H1 (cell line): ENCODE data around the gene UMODL1. TPM values are rescaled to one million over a fixed set of nuclear protein-coding genes. Genes with fewer than 3 reads are reported as not detected.

Source experiments
- CTCF ChIA-PET: fragments of 300-600 bp; sonication (Branson Sonifier 250); formaldehyde crosslinking; loops from one replicate; lab custom pipeline; 2021; ENCODE audit not compliant: partially characterized antibody; lab: Charles Lee
- POLR2A ChIA-PET: fragments of 300-600 bp; sonication (Branson Sonifier 250); formaldehyde crosslinking; loops from one replicate; lab custom pipeline; 2021; ENCODE audit warnings: inconsistent platforms; ENCODE audit not compliant: partially characterized antibody; lab: Charles Lee
- DNase-seq, 2 experiments: peaks; one replicate each; pipeline versions ENCODE4 v3.0.0 to v3.0.0-alpha.2; 2010 to 2022; ENCODE audit warnings: low spot score in 2 of 2, low read depth in 1 of 2, mixed read lengths in 1 of 2
- FAIRE-seq: peaks from 2 replicates; lab custom pipeline; 2011; peaks lifted over from hg19 to GRCh38; lab: Jason Lieb, UNC
- H2AFZ ChIP-seq: 2 replicates; pipeline ENCODE4 v1.8.1; 2012; ENCODE audit warnings: low read length, inconsistent platforms
- H2AK5ac ChIP-seq: 2 replicates; pipeline ENCODE4 v1.6.1; 2013; ENCODE audit warnings: low read depth, low read length
- H2BK120ac ChIP-seq: replicated peaks from 2 replicates; pipeline ENCODE3; 2013; ENCODE audit warnings: low read depth, low read length, inconsistent platforms
- H2BK12ac ChIP-seq: 2 replicates; pipeline ENCODE4 v1.6.1; 2013; ENCODE audit warnings: low read depth, low read length
- H2BK15ac ChIP-seq: 2 replicates; pipeline ENCODE4 v1.6.1; 2013; ENCODE audit warnings: low read length
- H2BK20ac ChIP-seq: 2 replicates; pipeline ENCODE4 v1.6.1; 2013; ENCODE audit warnings: low read length
- H2BK5ac ChIP-seq: 2 replicates; pipeline ENCODE4 v1.6.1; 2013; ENCODE audit warnings: low read depth, low read length
- H3K14ac ChIP-seq: 2 replicates; pipeline ENCODE4 v1.6.1; 2013; ENCODE audit warnings: inconsistent platforms; ENCODE audit not compliant: insufficient read length
- H3K18ac ChIP-seq: 2 replicates; pipeline ENCODE4 v1.6.1; 2013; ENCODE audit warnings: low read length; ENCODE audit errors: extremely low read depth
- H3K23ac ChIP-seq: 2 replicates; pipeline ENCODE4 v1.6.1; 2013; ENCODE audit warnings: inconsistent platforms; ENCODE audit not compliant: insufficient read length
- H3K23me2 ChIP-seq: 2 replicates; pipeline ENCODE4 v1.6.1; 2013; ENCODE audit warnings: low read depth, low read length
- H3K27ac ChIP-seq: 2 replicates; pipeline ENCODE4 v1.6.1; 2011; ENCODE audit warnings: low read depth, low read length, inconsistent platforms
- H3K27me3 ChIP-seq, 4 experiments: replicated peaks in 1 of 4; 1 replicate in 1 of 4; 2 replicates in 3 of 4; pipeline versions ENCODE4 v1.6.1 to v1.8.1; 2011 to 2013; ENCODE audit warnings: low read length in 3 of 4, mild to moderate bottlenecking in 3 of 4, inconsistent platforms in 2 of 4, mixed read lengths in 2 of 4, moderate library complexity in 1 of 4; ENCODE audit not compliant: control insufficient read depth in 3 of 4, insufficient read depth in 3 of 4; ENCODE audit errors: extremely low read depth in 1 of 4
- H3K36me3 ChIP-seq, 4 experiments: 2 replicates each; pipeline versions ENCODE4 v1.6.1 to v1.8.1; 2011 to 2013; ENCODE audit warnings: mild to moderate bottlenecking in 4 of 4, low read length in 3 of 4, moderate library complexity in 2 of 4, control low read depth in 1 of 4, inconsistent platforms in 1 of 4; ENCODE audit not compliant: insufficient read depth in 4 of 4, control insufficient read depth in 2 of 4
- H3K4ac ChIP-seq: replicated peaks from 2 replicates; pipeline ENCODE3; 2013; ENCODE audit warnings: low read length, low read depth, mixed read lengths, inconsistent platforms; ENCODE audit not compliant: insufficient read length
- H3K4me1 ChIP-seq, 4 experiments: replicated peaks in 1 of 4; 1 replicate in 1 of 4; 2 replicates in 3 of 4; pipeline versions ENCODE4 v1.6.1 to v1.8.1; 2011 to 2013; ENCODE audit warnings: low read length in 3 of 4, inconsistent platforms in 2 of 4, mixed read lengths in 1 of 4; ENCODE audit not compliant: insufficient read depth in 4 of 4, control insufficient read depth in 3 of 4
- H3K4me2 ChIP-seq, 2 experiments: 2 replicates each; pipeline versions ENCODE4 v1.6.1 to v1.8.1; 2011 to 2013; ENCODE audit warnings: low read depth in 2 of 2, low read length in 2 of 2, control low read depth in 1 of 2, inconsistent platforms in 1 of 2, mild to moderate bottlenecking in 1 of 2; ENCODE audit not compliant: insufficient read depth in 1 of 2
- H3K4me3 ChIP-seq, 4 experiments: fragments of 200-600, 300-600 bp in 1 of 4; sonication (generic), shearing (Covaris generic), sonication (Bioruptor Twin) in 1 of 4; 2 replicates each; pipeline versions ENCODE4 v1.5.1 to v1.8.1; 2011 to 2016; ENCODE audit warnings: low read length in 4 of 4, low read depth in 3 of 4, control low read depth in 2 of 4, inconsistent platforms in 2 of 4, mild to moderate bottlenecking in 2 of 4, mixed read lengths in 1 of 4, moderate library complexity in 1 of 4; ENCODE audit not compliant: insufficient read depth in 2 of 4; ENCODE audit errors: extremely low read depth in 1 of 4
- H3K56ac ChIP-seq: replicated peaks from 2 replicates; pipeline ENCODE3; 2013; ENCODE audit warnings: low read depth, mild to moderate bottlenecking, mixed read lengths, low read length, inconsistent platforms; ENCODE audit not compliant: insufficient read length
- H3K79me1 ChIP-seq: 2 replicates; pipeline ENCODE4 v1.6.1; 2013; ENCODE audit warnings: low read depth, low read length, control low read depth
- H3K79me2 ChIP-seq, 2 experiments: 2 replicates each; pipeline versions ENCODE4 v1.6.1 to v1.8.1; 2012 to 2013; ENCODE audit warnings: low read length in 2 of 2, mild to moderate bottlenecking in 2 of 2, inconsistent platforms in 1 of 2; ENCODE audit not compliant: insufficient read depth in 2 of 2, control insufficient read depth in 1 of 2
- H3K9ac ChIP-seq, 4 experiments: replicated peaks in 1 of 4; 1 replicate in 1 of 4; 2 replicates in 3 of 4; pipeline versions ENCODE4 v1.6.1 to v1.8.1; 2011 to 2013; ENCODE audit warnings: low read depth in 3 of 4, low read length in 3 of 4, control low read depth in 2 of 4, mild to moderate bottlenecking in 2 of 4, moderate library complexity in 2 of 4, inconsistent platforms in 1 of 4; ENCODE audit errors: extremely low read depth in 1 of 4
- H3K9me3 ChIP-seq, 2 experiments: 2 replicates each; pipeline versions ENCODE4 v1.6.1 to v1.8.1; 2012 to 2013; ENCODE audit warnings: mild to moderate bottlenecking in 2 of 2, moderate library complexity in 2 of 2, control low read depth in 1 of 2, inconsistent platforms in 1 of 2, low read depth in 1 of 2, low read length in 1 of 2, mixed read lengths in 1 of 2; ENCODE audit not compliant: insufficient read depth in 2 of 2
- H4K20me1 ChIP-seq, 2 experiments: replicated peaks in 1 of 2; 2 replicates each; pipeline versions ENCODE3 to v1.8.1; 2011 to 2013; ENCODE audit warnings: inconsistent platforms in 2 of 2, low read length in 2 of 2, mild to moderate bottlenecking in 1 of 2; ENCODE audit not compliant: insufficient read depth in 2 of 2, control insufficient read depth in 1 of 2
- H4K5ac ChIP-seq: 2 replicates; pipeline ENCODE4 v1.6.1; 2013; ENCODE audit warnings: low read length, low read depth, mixed read lengths, inconsistent platforms; ENCODE audit not compliant: insufficient read length
- H4K8ac ChIP-seq: 2 replicates; pipeline ENCODE4 v1.8.0; 2013; ENCODE audit warnings: mild to moderate bottlenecking, moderate library complexity, low read length, inconsistent platforms; ENCODE audit not compliant: insufficient read depth; ENCODE audit errors: extremely low read depth
- H4K91ac ChIP-seq: replicated peaks from 2 replicates; pipeline ENCODE3; 2013; ENCODE audit warnings: low read length, mixed read lengths, inconsistent platforms; ENCODE audit not compliant: insufficient read length
- ASH2L ChIP-seq: fragments of 200-600, 300-600 bp; sonication (generic); IDR thresholded peaks from one replicate; pipeline ENCODE4 v1.7.1; 2017; ENCODE audit warnings: low read length
- CREB1 ChIP-seq: IDR thresholded peaks from 2 replicates; pipeline ENCODE4 v1.6.1; 2012; ENCODE audit warnings: inconsistent platforms
- E2F6 ChIP-seq: IDR thresholded peaks from 2 replicates; pipeline ENCODE4 v1.6.1; 2012; ENCODE audit warnings: inconsistent platforms
- POLR2A ChIP-seq, 2 experiments: IDR thresholded peaks; 1 replicate in 1 of 2; 2 replicates in 1 of 2; pipeline ENCODE4 v1.6.1; 2011; ENCODE audit warnings: low read depth in 2 of 2, low read length in 2 of 2, mild to moderate bottlenecking in 2 of 2; ENCODE audit errors: control extremely low read depth in 1 of 2
- RFX5 ChIP-seq: IDR thresholded peaks from 2 replicates; pipeline ENCODE4 v1.6.1; 2011; ENCODE audit warnings: low read depth, low read length, improper control_type of control experiment, borderline replicate concordance
- SP1 ChIP-seq: IDR thresholded peaks from 2 replicates; pipeline ENCODE4 v1.6.1; 2011; ENCODE audit warnings: low read depth, low read length
- SP4 ChIP-seq: IDR thresholded peaks from 2 replicates; pipeline ENCODE4 v1.6.1; 2012; ENCODE audit warnings: low read length, inconsistent platforms
- TCF12 ChIP-seq: IDR thresholded peaks from 2 replicates; pipeline ENCODE4 v1.6.1; 2011; ENCODE audit warnings: low read depth, mild to moderate bottlenecking, low read length
- WGBS, 2 experiments: shearing (Covaris generic) in 1 of 2; methylation state at CpG; one replicate each; pipeline versions ENCODE4 v1.1.6 to v1.1.7; 2013 to 2015; ENCODE audit warnings: low lambda C conversion rate in 2 of 2, mixed read lengths in 2 of 2, inconsistent platforms in 1 of 2, low coverage in 1 of 2, missing lambda C conversion rate in 1 of 2; ENCODE audit not compliant: insufficient replicate concordance in 2 of 2, insufficient coverage in 1 of 2, insufficient read length in 1 of 2; ENCODE audit errors: extremely low coverage in 1 of 2, missing lambda C conversion rate in 1 of 2; 5-methylcytosine and 5-hydroxymethylcytosine counted together
- polyA plus RNA-seq, 7 experiments: library from polyadenylated mRNA; depleted of rRNA in 3 of 7; stranded (reverse) in 5 of 7; unstranded in 2 of 7; fragments of >200 nt in 5 of 7; fragments of 200-250 nt in 2 of 7; gene quantifications; 1 replicate in 5 of 7; 2 replicates in 1 of 7; 4 replicates in 1 of 7; pipeline versions ENCODE4 v1.2.1 to v1.2.3, GENCODE V29; 2011 to 2013; ENCODE audit warnings: missing spikeins in 2 of 7, mixed read lengths in 2 of 7
- total RNA-seq: library from RNA; stranded (reverse); fragmentation: NEBNext Ultra II Directional; extraction: Animal tissue kit (Norgen Biotek cat#: 25700); gene quantifications from 2 replicates; pipeline ENCODE4 v1.2.1, GENCODE V29; 2021
- TF ChIP-seq, protein P1 (sequence below): IDR thresholded peaks from 2 replicates; pipeline ENCODE4 v1.6.1; 2011; ENCODE audit warnings: low read depth, mild to moderate bottlenecking, low read length; ENCODE audit not compliant: insufficient read depth

UMODL1 gene
- total and polyA plus RNA-seq, 2 of the 8 experiments (the other 6 are each of a cell fraction or from before 2014, with no cell fraction given): not detected

- Histone ChIP-seq H3K4me3 (no peak overlapping the region), H4K20me1 (no peaks in the 10 kb centered on the region), H2BK12ac (peak overlapping the region; percentile 27; the same call in 1 of the 2 replicates), H2BK20ac (no peak overlapping the region), H2AK5ac (no peak overlapping the region), H2BK5ac (no peak overlapping the region), H3K23me2 (no peaks in the 10 kb centered on the region), H3K9ac (no peak overlapping the region), H2BK15ac (no peak overlapping the region), H3K79me2 (no peaks in the 10 kb centered on the region), H3K18ac (no peak overlapping the region), H4K91ac (no peak overlapping the region), H3K4me2 (no peak overlapping the region), H2BK120ac (no peak overlapping the region), H3K56ac (no peak overlapping the region), H3K9me3 (no peaks in the 10 kb centered on the region), H3K14ac (no peak overlapping the region), H3K4ac (no peak overlapping the region), H3K79me1 (no peaks in the 10 kb centered on the region), H3K4me1 (no peaks in the 10 kb centered on the region; a peak in 1 of 7 replicates), H3K27ac (no peak overlapping the region), H4K5ac (no peak overlapping the region), H3K27me3 (no peaks in the 10 kb centered on the region), H3K36me3 (no peaks in the 10 kb centered on the region), H4K8ac (no peak overlapping the region), H3K23ac (no peak overlapping the region), H2AFZ (no peak overlapping the region)
- ChIA-PET CTCF (interaction anchor here (0.6 to 1.1 kb wide), 2 partner anchors 65 to 658 kb away, joined by 3 to 4 read pairs; no protein-coding TSS in a partner anchor), POLR2A (no interaction called here)
- no peak for DNase-seq
- FAIRE-seq: no peak
- 85% methylated on average over 9 of the region's 17 CpGs; no CpG with 5 or more reads in 1 of the 2 experiments for WGBS, 2 experiments
- TF ChIP-seq, protein P1, sequence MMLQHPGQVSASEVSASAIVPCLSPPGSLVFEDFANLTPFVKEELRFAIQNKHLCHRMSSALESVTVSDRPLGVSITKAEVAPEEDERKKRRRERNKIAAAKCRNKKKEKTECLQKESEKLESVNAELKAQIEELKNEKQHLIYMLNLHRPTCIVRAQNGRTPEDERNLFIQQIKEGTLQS: no peak
- TF ChIP-seq POLR2A (IDR thresholded peaks at IDR 0.05; ENCODE audit: control extremely low read depth in 1 of 2, low read depth in 2 of 2, low read length in 2 of 2) (no peak), SP4 (no peak), CREB1 (no peak), SP1 (no peak), E2F6 (no peak), TCF12 (no peak), RFX5 (no peak), ASH2L (no peak)
- TF ChIP-seq, all 59 proteins: peak for 0
Measured at GRCh38 chr21:42043961-42044360, 27.2 kb upstream of the UMODL1 start.
